ENCODE data around the gene KLF13. TPM values are rescaled to one million over a fixed set of nuclear protein-coding genes. Genes with fewer than 3 reads are reported as not detected.

KLF13 gene
- total RNA-seq, 1 experiment from 2014 or later = 7.6 TPM

DNA sequence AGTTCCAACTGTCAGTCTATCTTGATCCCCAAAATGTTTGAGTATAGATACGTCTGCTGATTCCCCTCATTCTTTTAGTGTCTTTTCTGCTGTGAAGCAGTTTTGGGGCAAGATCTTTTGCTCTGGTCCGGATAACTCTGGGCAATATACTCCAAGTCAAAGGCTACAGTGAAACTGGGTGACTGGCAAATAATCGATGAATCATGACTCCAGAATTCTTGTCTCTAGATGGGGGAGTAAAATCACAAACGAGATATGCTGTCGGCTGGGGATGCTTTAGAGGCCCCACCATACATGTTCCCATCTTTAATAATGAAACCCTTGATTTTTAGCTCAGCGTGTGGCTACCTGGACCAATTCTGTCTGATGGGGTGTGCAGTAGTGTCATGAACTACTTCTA, 76.5 kb downstream of the KLF13 start:
- in situ Hi-C loops (cut with HindIII; ENCODE audit: low sequenced_read_pairs) = no loop called here
- DNase-seq (ENCODE audit: low spot score) = no peak

DNA sequence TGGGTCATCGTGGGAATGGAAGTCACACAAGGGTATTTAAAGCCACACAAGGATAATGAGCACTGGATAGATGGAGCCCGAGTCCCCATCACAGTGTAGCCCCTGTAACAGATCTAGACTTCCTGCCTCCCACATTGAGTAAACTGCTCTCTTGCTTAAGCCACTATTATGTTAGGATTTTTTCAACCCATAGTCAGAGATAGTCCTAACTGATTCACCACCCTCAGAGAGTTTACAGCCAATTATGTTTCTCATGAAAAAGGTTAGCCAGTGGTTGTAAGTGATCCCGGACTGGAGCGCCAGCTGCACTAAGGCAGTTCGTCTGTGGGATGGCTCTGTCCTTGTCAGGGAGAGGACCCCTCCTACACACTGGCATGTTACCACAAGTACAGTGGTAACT, 77.0 kb downstream of the KLF13 start:
- in situ Hi-C loops (cut with HindIII; ENCODE audit: low sequenced_read_pairs) = no loop called here
- no peak for DNase-seq (ENCODE audit: low spot score)

DNA sequence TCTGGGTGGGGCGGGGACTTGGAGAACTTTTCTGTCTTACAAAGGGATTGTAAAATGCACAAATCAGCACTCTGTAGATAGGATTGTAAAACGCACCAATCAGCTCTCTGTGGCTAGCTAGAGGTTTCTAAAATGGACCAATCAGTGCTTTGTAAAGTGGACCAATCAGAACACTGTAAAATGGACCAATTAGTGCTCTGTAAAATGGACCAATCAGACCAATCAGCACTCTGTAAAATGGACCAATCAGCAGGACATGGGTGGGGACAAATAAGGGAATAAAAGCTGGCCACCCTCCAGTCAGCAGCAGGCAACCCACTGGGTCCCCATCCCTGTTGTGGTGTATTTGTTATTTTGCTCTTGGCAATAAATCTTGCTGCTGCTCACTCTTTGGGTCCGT, 77.7 kb downstream of the KLF13 start:
- in situ Hi-C loops (cut with HindIII; ENCODE audit: low sequenced_read_pairs) = no loop called here
- no peak for DNase-seq (ENCODE audit: low spot score)

DNA sequence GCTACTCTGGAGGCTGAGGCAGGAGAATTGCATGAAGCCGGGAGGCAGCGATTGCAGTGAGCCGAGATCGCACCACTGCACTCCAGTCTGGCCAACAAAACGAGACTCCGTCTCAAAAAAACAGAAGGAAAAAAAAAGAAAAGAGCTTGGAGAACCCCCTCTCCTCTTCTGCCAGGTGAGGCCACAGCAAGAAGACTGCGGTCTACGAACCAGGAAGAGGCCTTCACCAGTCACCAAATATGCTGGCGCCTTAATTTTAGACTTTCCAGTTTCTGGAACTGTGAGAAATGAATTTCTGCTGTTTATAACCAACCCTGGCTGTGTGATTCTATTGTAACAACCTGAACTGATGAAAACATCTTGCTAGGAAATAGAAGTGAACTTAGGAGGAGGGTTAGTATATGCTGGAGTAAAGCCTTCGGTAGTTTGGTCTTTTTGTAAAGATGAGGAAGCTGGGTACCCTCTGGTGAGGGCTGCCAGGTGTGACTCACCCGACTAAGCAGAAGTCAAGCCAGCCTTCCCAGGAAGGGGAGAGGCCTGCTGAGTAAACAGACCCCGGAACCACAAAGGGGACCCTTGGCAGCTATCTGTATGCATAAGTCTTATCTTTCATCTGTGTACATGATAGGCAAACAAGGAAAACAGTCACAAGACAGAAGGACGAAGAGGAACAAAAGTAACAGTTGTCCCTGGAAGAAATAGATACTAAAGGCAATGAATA, 78.7 kb downstream of the KLF13 start:
- no peak for DNase-seq (ENCODE audit: low spot score)
- in situ Hi-C loops (cut with HindIII; ENCODE audit: low sequenced_read_pairs) = no loop called here

DNA sequence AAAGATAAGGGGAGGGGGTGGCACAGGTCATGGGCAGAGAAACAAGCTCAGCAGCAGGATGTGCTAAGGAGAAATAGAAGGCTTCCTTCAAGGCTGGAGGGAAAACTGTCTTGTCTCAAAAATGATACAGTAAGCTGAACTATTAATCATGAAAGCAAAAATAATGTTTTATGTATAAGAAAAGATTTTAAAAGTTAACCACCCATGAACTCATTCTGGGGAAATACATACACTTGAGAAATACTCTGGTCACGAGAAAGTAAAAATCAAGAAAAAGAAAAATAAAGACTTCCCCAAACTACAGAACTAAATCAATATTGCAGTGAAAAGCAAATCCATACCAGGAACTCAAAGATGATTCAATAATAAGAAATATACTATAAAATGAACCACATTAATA, 80.7 kb downstream of the KLF13 start:
- in situ Hi-C loops (cut with HindIII; ENCODE audit: low sequenced_read_pairs) = no loop called here
- no peak for DNase-seq (ENCODE audit: low spot score)

DNA sequence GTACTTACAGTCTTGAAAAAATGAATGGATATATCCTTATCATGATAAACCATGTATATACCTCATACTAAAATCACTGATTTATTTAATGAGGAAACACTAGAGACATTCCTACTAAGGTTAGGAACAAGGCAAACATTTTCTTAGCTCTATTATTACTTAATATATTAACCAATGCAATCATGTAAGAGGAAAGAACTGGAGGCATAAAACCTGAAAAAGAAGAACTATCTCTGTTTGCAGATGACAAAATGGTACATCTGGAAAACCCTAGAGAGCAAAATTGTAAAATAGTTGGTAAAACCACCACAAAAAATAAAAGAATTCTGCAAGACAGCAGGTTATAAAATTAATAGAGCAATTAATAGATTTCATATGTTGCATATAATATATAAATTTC, 81.2 kb downstream of the KLF13 start:
- no peak for DNase-seq (ENCODE audit: low spot score)
- in situ Hi-C loops (cut with HindIII; ENCODE audit: low sequenced_read_pairs) = no loop called here

DNA sequence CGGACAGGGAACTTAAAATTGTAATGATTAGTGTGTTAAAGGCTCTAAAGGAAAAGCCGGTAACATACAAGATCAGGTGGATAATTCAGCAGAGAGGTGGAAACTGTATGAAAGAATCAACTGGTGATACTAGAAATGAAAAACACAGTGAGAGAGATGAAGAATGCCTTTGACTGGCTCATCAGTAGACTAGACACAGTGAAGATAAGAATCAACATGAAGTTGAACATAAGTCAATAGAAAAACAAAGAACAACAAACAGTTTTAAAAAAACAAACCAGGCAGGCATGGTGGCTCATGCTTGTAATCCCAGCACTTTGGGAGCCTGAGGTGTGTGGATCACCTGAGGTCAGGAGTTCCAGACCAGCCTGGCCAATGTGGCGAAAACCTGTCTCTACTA, 82.1 kb downstream of the KLF13 start:
- no peak for DNase-seq (ENCODE audit: low spot score)

DNA sequence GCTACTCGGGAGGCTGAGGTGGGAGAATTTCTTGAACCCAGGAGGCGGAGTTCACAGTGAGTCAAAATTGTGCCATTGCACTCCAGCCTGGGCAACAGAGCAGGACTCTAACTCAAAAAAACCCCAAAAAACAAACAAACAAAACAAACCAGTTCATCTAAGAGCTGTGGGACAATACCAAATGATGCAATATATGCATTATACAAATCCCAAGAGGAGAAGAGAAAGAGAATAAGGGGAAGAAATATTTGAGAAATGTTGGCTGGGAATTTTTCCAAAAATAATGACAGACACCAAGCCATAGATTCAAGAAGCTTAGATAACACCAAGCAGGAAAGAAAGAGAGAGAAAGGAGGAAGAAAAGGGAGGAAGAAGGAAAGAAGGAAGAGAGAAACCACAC, 82.5 kb downstream of the KLF13 start:
- in situ Hi-C loops (cut with HindIII; ENCODE audit: low sequenced_read_pairs) = no loop called here
- DNase-seq (ENCODE audit: low spot score) = no peak

More for the DNA sequence above, 82.1 kb downstream of the KLF13 start:
- in situ Hi-C loops (cut with HindIII; ENCODE audit: low sequenced_read_pairs) = no loop called here

DNA sequence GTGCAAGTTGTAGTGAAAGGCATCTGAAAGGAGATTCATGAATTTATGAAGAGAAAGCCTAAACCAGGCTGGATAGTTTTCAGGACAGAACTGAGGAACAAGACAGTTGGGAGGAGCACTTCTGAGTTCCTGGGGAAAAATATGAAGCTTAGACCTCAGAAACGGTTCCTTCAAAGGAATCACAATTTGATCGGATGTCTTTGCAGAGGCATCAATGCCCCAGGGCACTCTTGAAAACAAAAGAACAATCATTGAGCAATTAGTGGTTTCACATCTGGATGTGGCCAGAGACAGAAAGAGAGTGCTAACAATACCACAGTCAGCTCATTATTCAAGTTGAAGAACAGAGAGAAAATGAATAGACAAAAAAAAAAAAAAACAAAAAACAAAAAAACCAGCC, 86.2 kb downstream of the KLF13 start:
- no peak for DNase-seq (ENCODE audit: low spot score)
- in situ Hi-C loops (cut with HindIII; ENCODE audit: low sequenced_read_pairs) = no loop called here

DNA sequence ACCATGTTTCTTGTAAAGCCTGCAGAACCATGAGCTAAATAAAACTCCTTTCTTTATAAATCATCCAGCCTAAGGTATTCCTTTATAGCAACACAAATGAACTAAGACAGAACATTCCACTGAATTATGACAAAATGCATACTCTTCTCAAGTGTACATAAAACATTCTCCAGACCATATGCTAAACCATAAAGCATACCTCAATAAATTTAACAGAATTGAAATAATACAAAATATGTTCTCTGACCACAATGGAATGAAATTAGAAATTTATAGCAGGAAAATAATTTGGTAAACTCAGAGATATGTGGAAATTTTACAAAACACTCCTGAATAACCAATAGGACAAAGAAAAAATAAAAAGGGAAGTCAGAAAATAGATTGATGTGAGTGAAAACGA, 88.6 kb downstream of the KLF13 start:
- no peak for DNase-seq (ENCODE audit: low spot score)
- in situ Hi-C loops (cut with HindIII; ENCODE audit: low sequenced_read_pairs) = no loop called here

DNA sequence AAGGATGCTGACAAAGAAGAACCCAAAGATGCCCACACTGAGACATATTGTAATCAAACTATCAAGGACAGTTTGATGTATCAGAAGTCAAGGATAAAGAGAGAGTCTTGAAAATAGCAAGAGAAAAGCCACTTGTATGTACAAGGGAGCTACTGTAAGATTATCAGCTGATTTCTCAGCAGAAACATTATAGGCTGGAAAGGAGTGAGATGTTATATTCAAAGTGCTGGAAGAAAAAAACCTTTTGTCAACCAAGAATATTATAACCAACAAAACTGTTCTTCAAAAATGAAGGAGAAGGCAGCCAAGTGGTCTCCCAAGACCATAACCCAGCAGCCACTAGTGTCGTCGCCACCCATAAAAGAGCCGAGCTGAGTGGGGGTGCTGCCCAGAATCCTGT, 93.2 kb downstream of the KLF13 start:
- in situ Hi-C loops (cut with HindIII; ENCODE audit: low sequenced_read_pairs) = no loop called here

DNA sequence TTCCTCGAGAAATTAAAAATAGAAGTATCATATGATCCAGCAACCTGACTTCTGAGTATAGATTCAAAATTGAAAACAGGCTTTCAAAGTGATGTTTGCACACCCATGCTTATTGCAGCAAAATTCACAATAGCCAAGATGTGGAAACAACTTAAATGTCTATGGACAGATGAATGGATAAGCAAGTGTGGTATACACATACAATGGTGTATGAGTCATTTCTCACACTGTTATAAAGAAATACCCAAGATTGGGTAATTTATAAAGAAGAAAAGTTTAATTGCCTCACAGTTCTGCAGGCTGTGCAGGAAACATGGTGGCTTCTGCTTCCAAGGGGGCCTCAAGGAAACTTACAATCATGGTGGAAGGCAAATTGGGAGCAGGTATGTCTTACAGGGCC, 100.8 kb downstream of the KLF13 start:
- no peak for DNase-seq (ENCODE audit: low spot score)
- in situ Hi-C loops (cut with HindIII; ENCODE audit: low sequenced_read_pairs) = no loop called here

More for the DNA sequence above, 93.2 kb downstream of the KLF13 start:
- DNase-seq (ENCODE audit: low spot score) = no peak

Other genes with a start within 250 kb of the KLF13 start
- gene TRPM1, start 225.1 kb upstream of the KLF13 start, total RNA-seq (2014; rRNA removed; shearing (Covaris generic)) = 3.2 TPM in 1 of 2 replicates, not detected in the other